SK-N-SH (cell line): ENCODE measurements around the gene RALA. TPM values are rescaled to one million over a fixed set of nuclear protein-coding genes. Genes with fewer than 3 reads are reported as not detected.

ENCODE experiments used
- CTCF ChIA-PET: fragments of 300-600, 350-600 bp; formaldehyde crosslinking; extraction: SDS; loops from one replicate; lab custom pipeline; 2021; lab: Yijun Ruan, JAX
- POLR2A ChIA-PET: fragments of 350-600 bp; sonication (Branson Sonifier 250); formaldehyde crosslinking; extraction: SDS; loops from one replicate; lab custom pipeline; 2020; ENCODE audit warnings: antibody characterized with exemption, inconsistent platforms; lab: Yijun Ruan, JAX
- DNase-seq: peaks from one replicate; pipeline ENCODE4 v3.0.0; 2012
- H2AFZ ChIP-seq: fragments of 200-600 bp; sonication (generic); 2 replicates; pipeline ENCODE4 v1.8.1; 2016; ENCODE audit warnings: antibody characterized with exemption, mild to moderate bottlenecking, low read depth
- H3F3A ChIP-seq: fragments of 200-600 bp; sonication (generic); replicated peaks from 2 replicates; pipeline ENCODE3; 2016; ENCODE audit warnings: antibody characterized with exemption, mild to moderate bottlenecking; ENCODE audit not compliant: insufficient read depth
- H3K27ac ChIP-seq, 2 experiments: fragments of 200-500 bp in 1 of 2; fragments of 200-600 bp in 1 of 2; sonication (Bioruptor generic) in 1 of 2; sonication (generic), shearing (Covaris generic) in 1 of 2; 2 replicates each; pipeline versions ENCODE4 v1.5.1 to v1.6.1; 2014 to 2016; ENCODE audit warnings: low read depth in 2 of 2, inconsistent platforms in 1 of 2, low read length in 1 of 2, mild to moderate bottlenecking in 1 of 2, mixed read lengths in 1 of 2
- H3K27me3 ChIP-seq: fragments of 200-600 bp; sonication (generic), shearing (Covaris generic); 2 replicates; pipeline ENCODE4 v1.6.1; 2016; ENCODE audit warnings: mixed run types; ENCODE audit not compliant: insufficient read depth
- H3K36me3 ChIP-seq, 2 experiments: fragments of 200-500 bp in 1 of 2; fragments of 200-600 bp in 1 of 2; sonication (Bioruptor generic) in 1 of 2; sonication (generic) in 1 of 2; replicated peaks in 1 of 2; 2 replicates each; pipeline versions ENCODE3 to v1.5.1; 2014 to 2016; ENCODE audit warnings: low read length in 1 of 2, mild to moderate bottlenecking in 1 of 2; ENCODE audit not compliant: insufficient read depth in 2 of 2, control insufficient read depth in 1 of 2
- H3K4me1 ChIP-seq, 2 experiments: fragments of 200-500 bp in 1 of 2; fragments of 200-600 bp in 1 of 2; sonication (Bioruptor generic) in 1 of 2; sonication (generic), shearing (Covaris generic) in 1 of 2; 2 replicates each; pipeline versions ENCODE4 v1.5.1 to v1.6.1; 2014 to 2016; ENCODE audit warnings: low read depth in 1 of 2, low read length in 1 of 2, mixed run types in 1 of 2; ENCODE audit not compliant: insufficient read depth in 2 of 2, control insufficient read depth in 1 of 2
- H3K4me2 ChIP-seq: fragments of 200-600 bp; sonication (generic), shearing (Covaris generic); 2 replicates; pipeline ENCODE4 v1.6.1; 2017; ENCODE audit warnings: mixed run types
- H3K4me3 ChIP-seq, 2 experiments: fragments of 200-500 bp in 1 of 2; fragments of 200-600 bp in 1 of 2; sonication (Bioruptor generic) in 1 of 2; sonication (generic), shearing (Covaris generic) in 1 of 2; 2 replicates each; pipeline versions ENCODE4 v1.5.1 to v1.8.1; 2014 to 2016; ENCODE audit warnings: low read depth in 2 of 2, inconsistent platforms in 1 of 2, low read length in 1 of 2, mild to moderate bottlenecking in 1 of 2, mixed read lengths in 1 of 2, moderate library complexity in 1 of 2
- H3K79me2 ChIP-seq: fragments of 200-600 bp; sonication (generic); 2 replicates; pipeline ENCODE4 v1.8.1; 2017; ENCODE audit warnings: mild to moderate bottlenecking; ENCODE audit not compliant: insufficient read depth
- H3K9ac ChIP-seq: fragments of 200-600 bp; sonication (generic); 2 replicates; pipeline ENCODE4 v1.6.1; 2017; ENCODE audit warnings: mixed run types
- H3K9me2 ChIP-seq: fragments of 200-600 bp; sonication (generic); 2 replicates; pipeline ENCODE4 v1.6.1; 2017; ENCODE audit warnings: mixed run types
- H3K9me3 ChIP-seq: fragments of 200-600 bp; sonication (generic); 2 replicates; pipeline ENCODE4 v1.6.1; 2017; ENCODE audit warnings: mixed run types, mild to moderate bottlenecking, moderate library complexity
- H4K20me1 ChIP-seq: fragments of 200-600 bp; sonication (generic); 2 replicates; pipeline ENCODE4 v1.6.1; 2017; ENCODE audit warnings: mild to moderate bottlenecking, mixed run types; ENCODE audit not compliant: insufficient read depth
- CTCF ChIP-seq: fragments of 200-600 bp; sonication (generic); IDR thresholded peaks from 2 replicates; pipeline ENCODE4 v1.6.1; 2017; ENCODE audit warnings: antibody characterized with exemption, mild to moderate bottlenecking, moderate library complexity
- ELF1 ChIP-seq: IDR thresholded peaks from 2 replicates; pipeline ENCODE4 v1.4.0; 2012
- EP300 ChIP-seq, 2 experiments: IDR thresholded peaks; 2 replicates each; pipeline versions ENCODE4 v1.4.0 to v1.6.1; 2012; ENCODE audit warnings: borderline replicate concordance in 1 of 2, low read depth in 1 of 2, low read length in 1 of 2
- FOSL2 ChIP-seq: IDR thresholded peaks from 2 replicates; pipeline ENCODE4 v1.4.0; 2012; ENCODE audit warnings: low read depth, mild to moderate bottlenecking, moderate library complexity, borderline replicate concordance
- FOXJ3 ChIP-seq: sonication (generic); formaldehyde crosslinking; IDR thresholded peaks from 2 replicates; pipeline ENCODE4 v1.5.1; 2020; ENCODE audit warnings: mild to moderate bottlenecking, missing genetic modification reagents
- FOXM1 ChIP-seq: IDR thresholded peaks from 2 replicates; pipeline ENCODE4 v1.4.0; 2012; ENCODE audit warnings: low read depth, mild to moderate bottlenecking
- GABPA ChIP-seq: IDR thresholded peaks from 2 replicates; pipeline ENCODE4 v1.4.0; 2012; ENCODE audit warnings: low read depth, mild to moderate bottlenecking
- GATA2 ChIP-seq: sonication (generic); formaldehyde crosslinking; IDR thresholded peaks from 2 replicates; pipeline ENCODE4 v1.5.0; 2020; ENCODE audit warnings: mild to moderate bottlenecking, missing genetic modification reagents
- JUND ChIP-seq: IDR thresholded peaks from 2 replicates; pipeline ENCODE4 v1.4.0; 2012
- MEF2A ChIP-seq: IDR thresholded peaks from 2 replicates; pipeline ENCODE4 v1.4.0; 2012; ENCODE audit warnings: low read depth, borderline replicate concordance
- NFIC ChIP-seq: IDR thresholded peaks from 2 replicates; pipeline ENCODE4 v1.4.0; 2012; ENCODE audit warnings: borderline replicate concordance
- NRF1 ChIP-seq: IDR thresholded peaks from 2 replicates; pipeline ENCODE4 v1.6.1; 2012; ENCODE audit warnings: low read depth, mild to moderate bottlenecking, low read length
- PBX3 ChIP-seq: IDR thresholded peaks from 2 replicates; pipeline ENCODE4; 2012
- POLR2AphosphoS5 ChIP-seq: IDR thresholded peaks from 2 replicates; pipeline ENCODE4 v1.6.1; 2012; ENCODE audit warnings: low read depth, low read length
- RAD21 ChIP-seq: IDR thresholded peaks from 2 replicates; pipeline ENCODE4 v1.6.1; 2012; ENCODE audit warnings: mild to moderate bottlenecking, low read length
- RCOR1 ChIP-seq: fragments of 150-350 bp; IDR thresholded peaks from 2 replicates; pipeline ENCODE4 v1.6.1; 2017; ENCODE audit warnings: antibody characterized with exemption, low read length
- RFX5 ChIP-seq: IDR thresholded peaks from 2 replicates; pipeline ENCODE4 v1.6.1; 2012; ENCODE audit warnings: mild to moderate bottlenecking, improper control_type of control experiment, low read length
- SIN3A ChIP-seq: IDR thresholded peaks from 2 replicates; pipeline ENCODE4 v1.6.1; 2012; ENCODE audit warnings: low read depth, mild to moderate bottlenecking, low read length, moderate library complexity, borderline replicate concordance
- SMC3 ChIP-seq: IDR thresholded peaks from 2 replicates; pipeline ENCODE4 v1.6.1; 2012; ENCODE audit warnings: low read depth, low read length, improper control_type of control experiment
- TAF1 ChIP-seq: IDR thresholded peaks from 2 replicates; pipeline ENCODE4 v1.6.1; 2012; ENCODE audit warnings: low read depth, mild to moderate bottlenecking, low read length, moderate library complexity, borderline replicate concordance
- TEAD4 ChIP-seq: IDR thresholded peaks from 2 replicates; pipeline ENCODE4 v1.4.0; 2012; ENCODE audit warnings: mild to moderate bottlenecking, borderline replicate concordance; ENCODE audit not compliant: insufficient read depth
- YY1 ChIP-seq: IDR thresholded peaks from 2 replicates; pipeline ENCODE4 v1.4.0; 2012; ENCODE audit warnings: low read depth, mild to moderate bottlenecking
- WGBS: methylation state at CpG from one replicate; pipeline ENCODE4 v1.1.6; 2017; ENCODE audit warnings: low lambda C conversion rate; 5-methylcytosine and 5-hydroxymethylcytosine counted together
- polyA plus RNA-seq, 3 experiments: library from polyadenylated mRNA; depleted of rRNA; stranded (reverse); fragments of >200 nt; gene quantifications; 2 replicates each; pipeline ENCODE4 v1.2.3, GENCODE V29; 2012
- TF ChIP-seq, protein P1 (sequence below): IDR thresholded peaks from 2 replicates; pipeline ENCODE4 v1.4.0; 2012; ENCODE audit warnings: low read depth, borderline replicate concordance
- TF ChIP-seq, protein P2 (sequence below): IDR thresholded peaks from 2 replicates; pipeline ENCODE4 v1.6.1; 2012; ENCODE audit warnings: mild to moderate bottlenecking, low read depth, low read length, moderate library complexity
- TF ChIP-seq, protein P3 (sequence below): fragments of 150-350 bp; IDR thresholded peaks from 2 replicates; pipeline ENCODE4 v1.6.1; 2017; ENCODE audit warnings: antibody characterized with exemption, low read length, low read depth, borderline replicate concordance

Gene RALA
- polyA plus RNA-seq, 1 of the 3 experiments (the other 2 are of a cell fraction), result 29.0 TPM

- 36% methylated on average over 28 of the region's 36 CpGs for WGBS
- peak; percentile 85 for DNase-seq
- Histone ChIP-seq H3K9me2 (no peaks in the 10 kb centered on the region), H3K79me2 (no peaks in the 10 kb centered on the region), H3K27ac (peak overlapping the region; percentile 62 to 91), H2AFZ (peak overlapping the region; percentile 79), H3K9ac (peak overlapping the region; percentile 62), H3K4me3 (peak overlapping the region; percentile 20 to 34; a peak in 2 of 4 replicates), H3K4me1 (peaks cover 20 to 31% of the 10 kb centered on the region in 2 experiments; a peak in 3 of 4 replicates), H3K9me3 (no peaks in the 10 kb centered on the region), H3F3A (peaks cover 28% of the 10 kb centered on the region), H4K20me1 (no peaks in the 10 kb centered on the region), H3K4me2 (peak overlapping the region; percentile 64), H3K27me3 (no peaks in the 10 kb centered on the region), H3K36me3 (no peaks in the 10 kb centered on the region)
- CTCF ChIA-PET, result interaction anchor here (0.9 to 3.1 kb wide), 8 partner anchors 10 to 142 kb away, joined by 3 to 16 read pairs (median 4); no protein-coding TSS in a partner anchor
- POLR2A ChIA-PET, result interaction anchor here (0.6 to 2.3 kb wide), 6 partner anchors 12 to 124 kb away, joined by 3 to 15 read pairs (median 3); partner anchors contain the start of genes RALA and YAE1
- TF ChIP-seq SIN3A (no peak), TAF1 (no peak), PBX3 (peak; percentile 76), SMC3 (no peak), RFX5 (no peak), FOXM1 (peak; percentile 80; the same call in 1 of the 2 replicates), RCOR1 (peak; percentile 63; the same call in 1 of the 2 replicates), CTCF (peak; percentile 25), ELF1 (no peak), NRF1 (no peak), RAD21 (no peak), FOXJ3 (CRISPR knock-in tag) (no peak), GATA2 (CRISPR knock-in tag) (peak; percentile 7; the same call in 1 of the 2 replicates), POLR2AphosphoS5 (peak; percentile 57; the same call in 1 of the 2 replicates), GABPA (no peak), TEAD4 (no peak; the same call in none of the 2 replicates), YY1 (no peak), EP300 (IDR thresholded peaks at IDR 0.05; ENCODE audit: borderline replicate concordance in 1 of 2, low read depth in 1 of 2, low read length in 1 of 2) (peak; percentile 72 to 92), NFIC (peak; percentile 69), MEF2A (peak; percentile 90), FOSL2 (peak; percentile 93), JUND (peak; percentile 93)
- TF ChIP-seq, protein P1, sequence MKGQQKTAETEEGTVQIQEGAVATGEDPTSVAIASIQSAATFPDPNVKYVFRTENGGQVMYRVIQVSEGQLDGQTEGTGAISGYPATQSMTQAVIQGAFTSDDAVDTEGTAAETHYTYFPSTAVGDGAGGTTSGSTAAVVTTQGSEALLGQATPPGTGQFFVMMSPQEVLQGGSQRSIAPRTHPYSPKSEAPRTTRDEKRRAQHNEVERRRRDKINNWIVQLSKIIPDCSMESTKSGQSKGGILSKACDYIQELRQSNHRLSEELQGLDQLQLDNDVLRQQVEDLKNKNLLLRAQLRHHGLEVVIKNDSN, result 0 out of 2 replicates have a peak, but pooled peaks have one; percentile 38
- TF ChIP-seq, protein P2, sequence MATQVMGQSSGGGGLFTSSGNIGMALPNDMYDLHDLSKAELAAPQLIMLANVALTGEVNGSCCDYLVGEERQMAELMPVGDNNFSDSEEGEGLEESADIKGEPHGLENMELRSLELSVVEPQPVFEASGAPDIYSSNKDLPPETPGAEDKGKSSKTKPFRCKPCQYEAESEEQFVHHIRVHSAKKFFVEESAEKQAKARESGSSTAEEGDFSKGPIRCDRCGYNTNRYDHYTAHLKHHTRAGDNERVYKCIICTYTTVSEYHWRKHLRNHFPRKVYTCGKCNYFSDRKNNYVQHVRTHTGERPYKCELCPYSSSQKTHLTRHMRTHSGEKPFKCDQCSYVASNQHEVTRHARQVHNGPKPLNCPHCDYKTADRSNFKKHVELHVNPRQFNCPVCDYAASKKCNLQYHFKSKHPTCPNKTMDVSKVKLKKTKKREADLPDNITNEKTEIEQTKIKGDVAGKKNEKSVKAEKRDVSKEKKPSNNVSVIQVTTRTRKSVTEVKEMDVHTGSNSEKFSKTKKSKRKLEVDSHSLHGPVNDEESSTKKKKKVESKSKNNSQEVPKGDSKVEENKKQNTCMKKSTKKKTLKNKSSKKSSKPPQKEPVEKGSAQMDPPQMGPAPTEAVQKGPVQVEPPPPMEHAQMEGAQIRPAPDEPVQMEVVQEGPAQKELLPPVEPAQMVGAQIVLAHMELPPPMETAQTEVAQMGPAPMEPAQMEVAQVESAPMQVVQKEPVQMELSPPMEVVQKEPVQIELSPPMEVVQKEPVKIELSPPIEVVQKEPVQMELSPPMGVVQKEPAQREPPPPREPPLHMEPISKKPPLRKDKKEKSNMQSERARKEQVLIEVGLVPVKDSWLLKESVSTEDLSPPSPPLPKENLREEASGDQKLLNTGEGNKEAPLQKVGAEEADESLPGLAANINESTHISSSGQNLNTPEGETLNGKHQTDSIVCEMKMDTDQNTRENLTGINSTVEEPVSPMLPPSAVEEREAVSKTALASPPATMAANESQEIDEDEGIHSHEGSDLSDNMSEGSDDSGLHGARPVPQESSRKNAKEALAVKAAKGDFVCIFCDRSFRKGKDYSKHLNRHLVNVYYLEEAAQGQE, result no peak
- TF ChIP-seq, protein P3, sequence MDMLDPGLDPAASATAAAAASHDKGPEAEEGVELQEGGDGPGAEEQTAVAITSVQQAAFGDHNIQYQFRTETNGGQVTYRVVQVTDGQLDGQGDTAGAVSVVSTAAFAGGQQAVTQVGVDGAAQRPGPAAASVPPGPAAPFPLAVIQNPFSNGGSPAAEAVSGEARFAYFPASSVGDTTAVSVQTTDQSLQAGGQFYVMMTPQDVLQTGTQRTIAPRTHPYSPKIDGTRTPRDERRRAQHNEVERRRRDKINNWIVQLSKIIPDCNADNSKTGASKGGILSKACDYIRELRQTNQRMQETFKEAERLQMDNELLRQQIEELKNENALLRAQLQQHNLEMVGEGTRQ, result no peak
These were observed 14.0 kb upstream of the RALA start for GRCh38 chr7:39609113-39609934.
